GM12878 (cell line): ENCODE results near the gene ZDHHC14. TPM values are rescaled to one million over a fixed set of nuclear protein-coding genes. Genes with fewer than 3 reads are reported as not detected.

ENCODE experiments used
- CBX5 ChIP-seq: sonication (generic); IDR thresholded peaks from 2 replicates; pipeline ENCODE4 v1.6.1; 2016; ENCODE audit warnings: low read depth, moderate library complexity, mild to moderate bottlenecking, inconsistent platforms
- E2F8 ChIP-seq: fragments of 450-650 bp; IDR thresholded peaks from 2 replicates; pipeline ENCODE4 v1.6.1; 2018; ENCODE audit warnings: mild to moderate bottlenecking, low read depth, moderate library complexity; ENCODE audit not compliant: partially characterized antibody
- EED ChIP-seq: sonication (generic); IDR thresholded peaks from 2 replicates; pipeline ENCODE4 v1.6.1; 2016; ENCODE audit warnings: antibody characterized with exemption, low read depth
- EGR1 ChIP-seq, 2 experiments: IDR thresholded peaks; 1 replicate in 1 of 2; 2 replicates in 1 of 2; pipeline ENCODE4 v1.6.1; 2011 to 2012; ENCODE audit warnings: low read depth in 2 of 2, low read length in 2 of 2, borderline replicate concordance in 1 of 2, mild to moderate bottlenecking in 1 of 2, moderate library complexity in 1 of 2
- ESRRA ChIP-seq: IDR thresholded peaks from 2 replicates; pipeline ENCODE4 v1.6.1; 2012; ENCODE audit warnings: mild to moderate bottlenecking, low read length, improper control_type of control experiment
- IRF3 ChIP-seq: fragments of 450-650 bp; IDR thresholded peaks from 2 replicates; pipeline ENCODE4 v1.6.1; 2014; ENCODE audit warnings: mild to moderate bottlenecking
- JUNB ChIP-seq: IDR thresholded peaks from 2 replicates; pipeline ENCODE4 v1.6.1; 2016; ENCODE audit warnings: antibody characterized with exemption, mild to moderate bottlenecking
- MTA3 ChIP-seq: IDR thresholded peaks from 2 replicates; pipeline ENCODE4 v1.6.1; 2012; ENCODE audit warnings: low read length, inconsistent platforms, borderline replicate concordance
- MYB ChIP-seq: fragments of 150-350 bp; IDR thresholded peaks from 2 replicates; pipeline ENCODE4 v1.6.1; 2014; ENCODE audit warnings: mild to moderate bottlenecking, low read depth, low read length, borderline replicate concordance
- MYC ChIP-seq: IDR thresholded peaks from 2 replicates; pipeline ENCODE4 v1.6.1; 2011; ENCODE audit warnings: mild to moderate bottlenecking, low read length, moderate library complexity, inconsistent platforms; ENCODE audit not compliant: insufficient read depth, insufficient replicate concordance, insufficient read length, severe bottlenecking
- POU2F2 ChIP-seq: IDR thresholded peaks from 3 replicates; pipeline ENCODE4 v1.6.1; 2011; ENCODE audit warnings: low read depth, mild to moderate bottlenecking, low read length, borderline replicate concordance
- SKIL ChIP-seq: fragments of 450-650 bp; IDR thresholded peaks from 2 replicates; pipeline ENCODE4 v1.6.1; 2017; ENCODE audit warnings: mild to moderate bottlenecking, low read depth, inconsistent platforms; ENCODE audit not compliant: poor library complexity, severe bottlenecking
- SMAD5 ChIP-seq: IDR thresholded peaks from 2 replicates; pipeline ENCODE4 v1.6.1; 2016; ENCODE audit warnings: antibody characterized with exemption, low read depth
- STAT3 ChIP-seq: IDR thresholded peaks from 2 replicates; pipeline ENCODE4 v1.6.1; 2011; ENCODE audit warnings: low read depth, low read length, improper control_type of control experiment
- SUPT20H ChIP-seq: IDR thresholded peaks from 2 replicates; pipeline ENCODE4 v1.6.1; 2011; ENCODE audit warnings: low read depth, mild to moderate bottlenecking, low read length, moderate library complexity, borderline replicate concordance; ENCODE audit not compliant: control insufficient read depth
- TCF7 ChIP-seq: IDR thresholded peaks from 2 replicates; pipeline ENCODE4 v1.6.1; 2014; ENCODE audit warnings: antibody characterized with exemption, borderline replicate concordance
- ZBTB40 ChIP-seq: fragments of 450-650 bp; IDR thresholded peaks from 2 replicates; pipeline ENCODE4 v1.6.1; 2016; ENCODE audit warnings: mild to moderate bottlenecking, moderate library complexity, borderline replicate concordance
- ZNF622 ChIP-seq: fragments of 450-650 bp; IDR thresholded peaks from 2 replicates; pipeline ENCODE4 v1.6.1; 2017; ENCODE audit warnings: mild to moderate bottlenecking, inconsistent platforms
- polyA plus RNA-seq, 11 experiments: library from polyadenylated mRNA; depleted of rRNA in 4 of 11; unstranded in 6 of 11; stranded (reverse) in 5 of 11; fragments of >200 nt; fragmentation: Nextera tagmentation in 4 of 11; fragmentation: Illumina TruSeq in 1 of 11; extraction: Ambion mirVana in 4 of 11; extraction: Trizol in 1 of 11; gene quantifications; 1 replicate in 1 of 11; 2 replicates in 10 of 11; pipeline versions ENCODE4 v1.2.1 to v1.2.3, GENCODE V29; 2011 to 2016; ENCODE audit warnings: inconsistent platforms in 2 of 11, missing spikeins in 2 of 11, low read depth in 1 of 11
- total RNA-seq, 4 experiments: library from RNA; depleted of rRNA in 3 of 4; stranded (reverse); fragments of >200 nt in 3 of 4; fragmentation: Illumina TruSeq in 1 of 4; extraction: Trizol in 1 of 4; gene quantifications; 2 replicates each; pipeline versions ENCODE4 v1.2.1 to v1.2.3, GENCODE V29; 2013 to 2021

ZDHHC14 gene
- total and polyA plus RNA-seq, 10 of the 15 experiments (the other 5 are each of a cell fraction or from before 2014, with no cell fraction given), result 0.15 to 16.0 (median 0.76) TPM; not detected in 1

- TF ChIP-seq EGR1 (IDR thresholded peaks at IDR 0.05; ENCODE audit: borderline replicate concordance in 1 of 2, low read depth in 2 of 2, low read length in 2 of 2), result peak in 1 of 2 experiments; percentile 49; a peak in 2 of 3 replicates
- TF ChIP-seq MYC, result no peak
- no peak for TF ChIP-seq ZNF622
- no peak for TF ChIP-seq ZBTB40
- peak; percentile 70 for TF ChIP-seq E2F8
- peak; percentile 66; the same call in 1 of the 2 replicates for TF ChIP-seq EED
- TF ChIP-seq SKIL, result peak; percentile 83
- no peak; the same call in 1 of the 2 replicates for TF ChIP-seq MTA3
- TF ChIP-seq CBX5, result peak; percentile 59; the same call in 1 of the 2 replicates
- TF ChIP-seq POU2F2, result no peak
- no peak for TF ChIP-seq SMAD5
- 0 out of 2 replicates have a peak, but pooled peaks have one; percentile 12 for TF ChIP-seq ESRRA
- no peak for TF ChIP-seq STAT3
- no peak for TF ChIP-seq IRF3
- TF ChIP-seq SUPT20H, result no peak
- no peak for TF ChIP-seq TCF7
- 0 out of 2 replicates have a peak, but pooled peaks have one; percentile 62 for TF ChIP-seq MYB
- no peak for TF ChIP-seq JUNB
These were observed 181.2 kb downstream of the ZDHHC14 start (continued) for GRCh38 chr6:157561929-157562810.
